RCC 7860 (cell line): ENCODE data around the gene INSYN2B.
A peak's percentile ranks its signal among the peaks of the same experiment; 100 is the strongest.

Experiments
- DNase-seq: peaks from one replicate; pipeline ENCODE4 v3.0.0-alpha.2; 2015; ENCODE audit warnings: low spot score
- FAIRE-seq: peaks from 2 replicates; lab custom pipeline; 2012; peaks lifted over from hg19 to GRCh38; lab: Jason Lieb, UNC

Gene INSYN2B

DNA sequence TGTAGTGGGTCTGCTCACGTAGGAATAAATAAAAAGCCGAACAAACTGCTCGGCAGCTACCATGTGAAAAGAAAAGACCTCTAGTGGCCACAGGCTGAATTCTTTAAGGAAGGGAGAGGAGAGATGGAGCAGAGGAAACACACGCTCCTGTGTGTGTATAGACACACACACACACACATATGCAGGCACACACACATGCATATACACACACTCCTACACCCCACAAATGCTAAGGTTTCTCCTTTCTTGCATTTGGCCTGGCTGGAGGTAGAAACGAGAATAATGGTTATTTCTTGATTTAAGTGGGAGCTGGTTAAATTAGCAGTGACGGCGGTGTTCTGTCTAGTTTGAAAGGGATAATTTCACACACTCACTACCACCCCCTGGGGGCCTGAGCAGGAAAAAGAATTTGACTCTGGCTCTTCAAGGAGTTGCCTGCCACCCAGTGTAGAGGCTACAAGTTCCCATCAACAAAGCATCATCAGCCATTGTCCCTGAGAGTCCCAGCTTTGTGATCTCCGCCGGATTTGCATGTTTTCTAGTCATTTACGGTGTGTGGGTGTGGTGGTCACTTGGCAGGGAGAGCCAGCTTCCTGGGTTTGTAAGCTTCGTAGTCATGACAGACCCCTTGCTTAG lies at the start of gene INSYN2B:
TSS of gene INSYN2B (minus strand) at position 78 of the 636 bp plus-strand sequence. CDS start 96,597 bp downstream, outside the sequence.
- DNase-seq (peak; percentile 80), FAIRE-seq (peak; percentile 43)

DNA sequence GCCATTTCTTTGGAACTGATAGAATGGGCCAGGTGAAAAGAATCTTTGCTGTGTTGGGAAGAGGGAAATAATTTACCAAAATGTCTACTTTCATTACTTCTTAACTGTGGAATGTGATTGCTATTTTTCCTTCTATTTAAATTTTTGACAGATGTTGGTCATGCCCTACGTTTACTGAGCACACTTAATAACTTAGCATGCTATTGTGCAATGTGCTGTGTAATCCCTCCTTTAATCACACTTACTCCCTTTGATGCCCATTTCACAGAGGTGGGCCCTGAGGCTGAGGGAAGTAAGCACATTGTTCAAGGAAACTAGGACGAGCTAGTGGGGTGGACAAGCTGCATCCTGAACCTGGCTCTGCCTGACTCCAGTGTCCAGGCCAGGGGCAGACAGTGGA lies 47.8 kb upstream of the INSYN2B start:
- FAIRE-seq: no peak

DNA sequence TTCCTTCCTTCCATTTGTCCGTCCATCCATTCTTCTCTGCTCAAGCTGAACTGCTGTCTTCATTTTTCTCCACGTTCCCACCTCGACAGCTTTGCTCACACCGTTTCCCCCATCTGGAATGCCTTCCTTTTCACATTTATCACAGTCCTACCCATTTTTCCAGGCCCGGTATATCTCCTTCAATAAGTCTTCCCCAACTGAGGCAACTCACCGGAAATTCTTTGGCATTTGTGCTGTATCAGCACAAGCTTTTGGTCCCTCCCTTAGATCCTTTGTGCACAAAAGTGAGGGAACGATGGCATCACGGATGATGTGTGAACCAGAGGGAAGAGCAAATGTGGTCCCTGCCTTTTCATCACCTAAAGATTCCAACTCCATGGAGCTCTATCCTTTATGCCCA lies 45.6 kb upstream of the INSYN2B start:
- FAIRE-seq (no peak), DNase-seq (no peak)

More for the DNA sequence above, 47.8 kb upstream of the INSYN2B start:
- no peak for DNase-seq

DNA sequence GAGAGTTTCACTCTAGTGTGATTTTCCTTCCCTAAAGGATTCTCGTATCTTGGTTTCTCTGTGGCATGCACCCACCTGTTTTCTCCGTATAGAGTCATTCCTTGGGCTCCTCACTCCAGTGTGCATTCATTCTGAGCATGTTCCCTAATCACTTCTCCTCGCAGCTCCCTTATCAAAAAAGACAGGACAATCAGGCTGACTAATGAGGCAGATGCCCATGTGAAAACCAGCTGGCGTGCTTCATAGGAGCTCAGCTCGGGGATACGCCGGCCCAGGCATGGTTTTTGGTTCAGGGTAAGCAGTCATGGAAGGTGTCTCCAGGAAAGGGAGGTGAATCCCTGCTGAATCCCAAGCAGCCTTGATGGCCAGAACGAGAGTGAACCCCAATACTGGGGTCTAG lies 41.2 kb upstream of the INSYN2B start:
- DNase-seq: no peak
- no peak for FAIRE-seq

DNA sequence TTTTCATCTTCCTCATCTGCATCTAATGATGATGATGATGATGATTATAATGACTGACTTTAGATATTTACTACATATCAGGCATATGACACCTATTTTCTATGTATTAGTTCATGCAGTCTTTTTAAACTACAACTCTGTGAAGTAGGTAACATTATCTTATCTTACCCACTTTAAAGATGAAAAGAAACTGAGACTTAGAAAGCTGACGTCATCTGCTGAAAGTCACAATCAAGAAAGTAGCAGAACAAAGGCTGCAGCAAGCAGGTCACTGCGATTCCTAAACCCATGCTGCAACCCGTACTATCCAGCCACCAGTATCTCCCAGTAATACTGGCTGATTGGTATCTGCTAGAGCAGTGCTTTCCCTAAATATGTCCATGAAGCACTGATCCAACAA lies 40.1 kb upstream of the INSYN2B start:
- DNase-seq (no peak), FAIRE-seq (no peak)

DNA sequence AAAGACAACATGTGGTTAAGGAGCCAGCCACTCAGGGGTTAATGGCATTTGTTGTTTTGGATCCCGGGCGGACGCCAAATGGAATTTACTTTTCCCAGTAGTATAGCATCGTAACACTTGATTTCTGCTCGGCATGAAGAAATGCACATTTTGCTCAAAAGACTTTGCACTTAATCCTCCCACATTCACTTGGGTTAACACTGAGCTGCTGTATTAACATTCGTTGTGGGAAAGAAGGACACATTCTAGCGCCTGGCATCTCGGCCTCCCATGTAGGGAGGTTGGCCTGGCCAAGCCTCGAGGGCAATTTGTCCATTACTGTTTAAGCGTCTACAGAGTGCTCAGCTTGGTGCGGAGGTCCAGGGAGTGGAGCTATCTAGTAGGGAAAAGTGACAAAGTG lies 32.3 kb upstream of the INSYN2B start:
- FAIRE-seq (no peak), DNase-seq (no peak)

DNA sequence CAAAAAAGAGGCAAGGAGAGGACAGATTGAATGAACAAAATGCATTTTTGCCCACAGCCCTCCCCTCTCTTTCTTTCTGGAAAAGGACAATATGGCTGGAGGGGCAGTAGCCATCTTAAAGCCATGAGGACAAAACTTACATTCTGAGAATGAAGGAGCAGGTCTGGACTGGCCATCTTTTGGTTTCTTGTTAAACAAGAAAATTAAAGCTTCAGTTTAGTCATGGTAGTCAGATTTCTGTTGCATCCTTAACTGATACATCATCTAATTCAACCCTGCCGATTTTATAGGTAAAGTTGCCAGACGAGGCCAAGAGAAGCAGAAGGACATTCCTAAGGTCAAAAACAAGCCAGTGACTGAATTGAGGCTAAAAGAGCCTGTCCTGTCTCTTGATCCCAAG lies 31.5 kb upstream of the INSYN2B start:
- no peak for FAIRE-seq
- DNase-seq: no peak

DNA sequence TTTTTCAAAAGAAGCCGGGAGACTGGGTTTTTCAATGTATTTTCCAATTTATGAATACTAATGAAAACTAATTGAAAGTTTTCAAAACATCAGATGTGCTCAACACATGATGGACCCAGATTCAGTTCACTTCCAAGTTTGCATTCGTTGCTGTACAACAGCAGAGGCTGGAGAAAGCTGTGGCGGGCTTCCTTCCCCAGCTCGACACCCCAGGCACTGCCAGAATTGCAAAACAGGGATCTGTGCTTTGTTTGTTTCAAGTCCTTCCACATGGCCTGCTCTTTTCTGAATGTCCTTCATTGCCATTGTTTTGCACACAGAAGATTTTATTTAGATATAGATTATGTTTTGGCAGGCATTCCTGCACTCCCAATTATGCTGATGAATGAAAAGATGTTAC lies 30.3 kb upstream of the INSYN2B start:
- DNase-seq (no peak), FAIRE-seq (no peak)

DNA sequence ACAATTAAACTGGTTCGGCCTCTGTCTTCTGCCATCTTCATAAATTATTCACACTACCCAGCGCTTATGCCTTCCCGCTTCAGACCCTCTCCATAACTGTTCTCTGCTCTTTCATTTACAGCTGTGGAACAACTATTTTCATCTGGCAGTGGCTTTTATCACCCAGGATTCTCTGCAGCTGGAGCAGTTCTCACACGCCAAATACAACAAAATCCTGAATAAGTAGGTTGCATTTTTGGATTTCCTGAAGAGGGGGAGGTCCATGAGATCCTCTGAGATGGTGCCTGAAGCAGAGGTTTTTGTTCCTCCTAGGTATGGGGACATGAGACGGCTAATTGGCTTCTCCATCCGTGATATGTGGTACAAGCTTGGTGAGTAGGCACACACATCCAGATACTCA lies 28.1 kb upstream of the INSYN2B start:
- no peak for FAIRE-seq
- DNase-seq: no peak

DNA sequence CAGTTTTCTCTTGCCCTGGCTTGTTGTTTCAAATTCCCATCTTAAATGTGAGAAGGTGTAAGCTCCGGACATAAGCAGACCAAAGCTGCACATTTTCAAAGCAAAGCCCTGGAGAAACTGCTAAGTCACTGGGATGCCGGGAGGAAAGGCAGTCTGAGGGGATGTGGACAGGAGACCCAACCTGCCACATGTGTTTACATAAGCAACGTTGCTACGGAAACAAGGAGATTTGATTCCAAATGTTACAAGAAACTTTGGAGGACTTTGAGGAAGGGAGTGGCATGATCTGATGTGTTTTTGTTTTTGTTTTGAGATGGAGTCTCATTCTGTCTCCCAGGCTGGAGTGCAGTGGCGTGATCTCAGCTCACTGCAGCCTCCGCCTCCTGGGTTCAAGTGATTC lies 25.7 kb upstream of the INSYN2B start:
- no peak for FAIRE-seq
- DNase-seq: no peak

DNA sequence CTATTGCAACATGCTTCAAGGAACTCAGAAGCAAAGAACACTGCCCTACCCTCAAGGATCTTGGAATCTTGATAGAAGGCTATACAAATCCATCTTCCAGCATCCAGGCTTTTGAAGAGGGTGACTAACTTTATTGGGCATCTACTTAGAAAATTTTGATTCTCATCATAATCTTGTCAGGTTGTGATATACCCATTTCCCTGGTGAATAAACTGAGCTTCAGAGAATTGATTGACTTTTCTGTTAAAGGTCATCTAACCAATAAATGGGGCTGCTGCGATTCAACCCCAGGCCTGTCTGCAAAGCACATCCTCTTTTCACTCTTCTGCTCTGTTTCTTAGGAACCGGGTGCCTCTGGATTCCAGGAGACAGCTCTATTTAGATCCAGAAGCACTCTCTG lies 19.9 kb upstream of the INSYN2B start:
- DNase-seq (no peak), FAIRE-seq (no peak)

DNA sequence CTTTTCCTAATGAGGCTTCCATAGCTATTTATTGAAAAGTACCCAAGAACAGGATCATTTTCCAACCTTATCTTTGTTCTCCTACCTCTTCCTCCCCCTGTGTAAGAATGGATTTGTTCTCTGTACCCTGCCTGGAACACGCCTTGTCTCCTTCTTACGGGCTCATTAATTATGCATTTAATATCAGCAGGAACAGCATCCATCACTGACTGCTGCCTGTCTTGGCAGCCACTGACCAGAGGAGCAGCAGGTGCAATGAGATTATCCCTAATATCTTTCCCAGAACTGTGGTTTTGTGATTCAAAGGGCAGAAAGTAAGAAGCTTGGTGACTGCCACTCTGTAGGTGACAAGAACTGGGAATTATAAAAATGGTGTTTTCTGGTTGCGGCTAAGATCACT lies 19.3 kb upstream of the INSYN2B start:
- no peak for DNase-seq
- no peak for FAIRE-seq

DNA sequence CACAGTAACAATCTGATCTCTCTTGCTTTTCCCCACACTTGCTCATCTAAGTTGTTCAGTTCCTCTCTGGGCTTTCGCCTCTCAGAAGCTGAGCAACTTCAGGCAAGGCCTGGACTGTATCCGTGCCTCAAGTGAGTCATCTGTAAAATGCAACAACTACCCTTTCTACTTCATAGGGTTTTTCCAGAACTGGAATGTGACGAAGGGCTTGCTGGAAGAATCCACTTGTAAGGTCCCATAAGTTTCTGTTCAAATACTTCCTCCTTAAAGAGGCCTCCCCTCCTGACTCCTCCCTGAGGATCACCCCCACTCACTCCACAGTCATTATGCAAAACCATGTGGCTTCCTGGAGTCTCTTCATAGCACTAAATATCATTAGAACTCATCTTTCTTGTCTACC lies 17.5 kb upstream of the INSYN2B start:
- FAIRE-seq: no peak
- no peak for DNase-seq

DNA sequence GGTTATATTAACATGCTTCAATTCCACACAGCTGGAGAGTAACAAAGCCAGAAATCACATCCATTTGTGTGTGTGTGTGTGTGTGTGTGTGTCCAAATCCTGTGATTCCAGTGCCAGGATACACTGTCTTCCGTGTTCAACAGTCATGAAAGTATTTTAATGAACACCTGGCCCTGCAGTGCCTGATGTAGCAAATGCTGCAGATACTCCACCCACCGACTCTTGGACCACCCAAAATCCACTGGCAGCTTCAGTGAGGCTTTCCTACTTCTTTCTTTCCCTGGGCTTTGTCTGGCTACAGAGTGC lies 13.1 kb upstream of the INSYN2B start:
- no peak for DNase-seq
- no peak for FAIRE-seq

DNA sequence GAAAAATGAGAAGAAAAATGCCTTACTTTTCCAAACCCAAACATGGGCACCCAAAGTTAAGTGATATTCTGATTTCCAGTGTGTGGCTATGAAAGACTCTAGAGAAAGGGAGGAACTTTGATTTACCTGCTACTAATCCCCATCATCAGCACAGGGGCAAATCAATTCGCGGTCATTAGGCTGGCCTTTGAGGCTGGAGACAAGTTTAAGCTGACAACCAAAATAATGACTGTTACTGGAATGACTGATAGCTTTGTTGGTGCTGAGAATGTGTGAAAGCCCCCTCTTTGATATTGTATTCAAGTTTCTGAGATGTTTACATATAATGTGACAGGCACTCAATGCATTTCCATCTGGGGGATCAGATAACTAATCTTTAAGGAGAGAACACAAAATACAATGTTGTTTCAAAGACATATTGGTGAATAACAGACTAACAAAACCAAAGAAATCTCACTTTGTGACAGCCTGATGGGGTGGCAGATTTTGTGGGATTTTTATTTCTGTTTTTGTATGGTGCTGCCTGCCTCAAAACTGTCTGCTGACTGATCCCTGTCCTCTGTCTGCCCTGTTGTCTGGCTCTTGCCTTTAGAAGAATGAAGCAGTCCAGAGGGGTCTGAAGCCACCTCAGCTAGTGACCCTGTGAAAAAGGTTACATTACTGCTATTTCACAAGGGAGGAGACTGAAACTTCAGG lies 12.6 kb upstream of the INSYN2B start:
- FAIRE-seq: no peak
- no peak for DNase-seq

DNA sequence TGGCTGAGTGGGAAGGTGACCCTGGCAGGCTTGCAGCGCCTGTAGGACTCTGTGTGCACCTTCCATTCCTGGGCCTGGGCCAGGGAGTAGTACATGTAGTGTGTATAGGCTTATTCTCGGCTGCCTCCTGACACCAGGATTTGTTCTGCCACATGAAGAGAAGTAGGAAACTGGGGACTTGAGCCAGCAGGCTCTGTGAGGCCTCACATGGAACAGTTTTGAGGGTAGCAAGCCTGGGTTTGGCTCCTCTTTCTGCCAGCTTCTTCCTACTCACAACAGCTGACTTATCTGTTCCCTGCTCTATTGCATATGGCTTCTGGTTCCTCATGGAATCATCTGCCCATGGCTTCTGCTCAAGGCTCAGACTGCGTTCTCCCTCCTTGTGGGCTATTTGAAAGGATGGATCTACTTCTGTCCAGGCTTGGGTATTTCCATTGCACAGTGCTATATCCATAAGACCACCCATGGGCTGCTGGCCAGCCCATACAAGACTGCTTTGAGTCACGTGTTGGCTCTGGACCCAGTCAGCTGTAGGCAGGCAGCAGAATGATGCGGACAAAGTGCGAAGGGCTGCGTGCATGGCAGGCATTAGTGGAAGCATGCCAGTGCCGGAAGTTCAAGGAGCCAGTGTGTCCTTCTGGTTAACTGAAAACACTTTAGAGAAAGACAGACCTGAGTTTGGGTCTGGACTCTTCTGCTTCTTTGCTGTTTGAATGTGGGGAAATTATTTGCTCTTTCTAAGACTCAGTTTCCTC lies 11.0 kb upstream of the INSYN2B start:
- DNase-seq (no peak), FAIRE-seq (no peak)

DNA sequence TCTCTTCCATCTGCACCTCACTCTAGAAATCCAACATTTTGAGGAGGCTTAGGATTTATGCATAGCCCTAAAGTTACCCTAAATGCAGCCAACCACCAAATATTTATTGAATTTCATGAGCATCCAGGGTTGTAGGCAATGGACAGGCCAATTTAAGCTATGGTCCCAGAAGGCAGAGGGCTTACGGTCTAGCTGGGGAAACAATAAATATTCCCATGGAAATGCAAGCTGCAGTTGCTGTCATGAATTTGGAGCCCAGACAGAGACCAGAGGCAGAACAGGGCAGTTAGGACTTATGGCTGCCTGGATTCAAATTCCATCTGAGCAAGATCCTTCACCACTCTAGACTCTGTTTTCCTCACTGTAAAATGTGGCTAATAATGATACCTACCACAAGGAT lies 9.1 kb upstream of the INSYN2B start:
- DNase-seq: no peak
- no peak for FAIRE-seq

DNA sequence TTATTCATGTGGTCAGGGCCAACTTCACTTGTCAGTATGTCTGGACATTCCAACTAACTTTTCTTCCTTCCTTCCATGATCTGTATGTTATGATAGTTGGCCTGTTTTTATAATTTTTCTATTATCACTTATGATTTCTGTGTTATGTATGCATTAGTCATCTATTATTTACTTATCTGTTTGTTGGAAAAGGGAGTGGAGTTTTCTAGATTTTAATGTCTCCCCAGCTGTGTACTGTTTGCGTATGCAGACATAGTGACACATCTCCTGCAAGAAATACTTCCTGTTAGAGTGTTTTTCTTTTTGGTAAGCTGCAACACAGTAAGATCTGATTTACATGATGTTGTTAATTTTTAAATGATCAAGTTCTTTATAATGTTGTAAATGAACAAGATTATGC lies 8.7 kb upstream of the INSYN2B start:
- FAIRE-seq (no peak), DNase-seq (no peak)

DNA sequence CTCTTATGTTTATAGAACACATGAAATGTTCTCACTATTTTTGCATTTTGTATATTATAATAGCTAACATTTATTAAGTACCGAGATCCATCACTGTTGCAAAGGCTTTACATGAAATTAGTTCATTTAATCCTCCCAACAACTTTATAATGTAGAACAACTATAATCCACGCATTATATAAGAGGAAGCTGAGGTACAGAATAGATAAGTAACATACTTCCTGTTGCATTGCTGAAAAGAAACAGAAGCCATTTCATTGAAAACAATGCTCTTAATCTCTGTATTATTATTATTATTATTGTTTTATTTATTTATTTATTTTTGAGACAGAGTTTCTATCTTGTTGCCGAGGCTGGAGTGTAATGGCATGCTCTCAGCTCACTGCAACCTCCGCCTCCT lies 7.9 kb upstream of the INSYN2B start:
- DNase-seq: no peak
- FAIRE-seq: no peak

DNA sequence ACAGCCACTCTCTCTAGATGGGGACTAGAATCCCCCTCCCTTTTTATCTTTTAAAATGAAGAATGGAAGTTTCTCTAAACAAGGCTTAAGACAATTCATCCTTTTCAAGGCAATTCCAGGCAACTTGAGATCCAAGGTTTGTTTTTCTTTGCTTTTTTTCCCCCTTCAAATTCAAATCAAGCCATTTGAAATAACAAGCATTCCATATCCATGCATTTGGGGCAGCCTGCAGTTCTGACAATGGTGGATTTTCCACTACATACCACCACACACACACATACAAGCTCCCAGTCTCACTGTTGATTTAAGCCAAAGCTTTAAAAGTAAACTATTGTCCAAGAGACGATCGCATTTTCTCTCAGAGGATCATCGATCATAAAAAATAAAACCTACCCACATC lies 424 bp downstream of the INSYN2B start:
- DNase-seq: no peak

DNA sequence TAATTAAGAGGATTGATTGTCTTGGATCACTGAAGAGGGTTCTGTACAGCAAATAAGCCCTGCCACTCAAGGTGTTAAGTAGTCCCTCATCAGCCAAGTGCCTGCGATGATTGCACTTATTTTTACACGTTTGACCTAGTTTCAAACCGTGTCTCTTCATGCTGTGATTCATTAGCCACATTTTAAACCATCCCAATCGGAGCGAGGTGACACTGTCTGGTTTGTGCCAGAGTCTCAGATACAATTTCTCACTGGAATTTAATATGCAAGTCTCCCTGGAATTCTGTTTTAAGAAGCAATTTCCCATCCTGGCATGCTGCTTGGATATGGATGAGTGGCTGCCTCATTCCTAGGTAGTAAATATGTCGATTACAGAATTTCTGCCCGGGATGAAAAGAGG lies 1.6 kb downstream of the INSYN2B start:
- peak; percentile 63 for DNase-seq
- peak; percentile 73 for FAIRE-seq

More for the DNA sequence above, 424 bp downstream of the INSYN2B start:
- FAIRE-seq: no peak

DNA sequence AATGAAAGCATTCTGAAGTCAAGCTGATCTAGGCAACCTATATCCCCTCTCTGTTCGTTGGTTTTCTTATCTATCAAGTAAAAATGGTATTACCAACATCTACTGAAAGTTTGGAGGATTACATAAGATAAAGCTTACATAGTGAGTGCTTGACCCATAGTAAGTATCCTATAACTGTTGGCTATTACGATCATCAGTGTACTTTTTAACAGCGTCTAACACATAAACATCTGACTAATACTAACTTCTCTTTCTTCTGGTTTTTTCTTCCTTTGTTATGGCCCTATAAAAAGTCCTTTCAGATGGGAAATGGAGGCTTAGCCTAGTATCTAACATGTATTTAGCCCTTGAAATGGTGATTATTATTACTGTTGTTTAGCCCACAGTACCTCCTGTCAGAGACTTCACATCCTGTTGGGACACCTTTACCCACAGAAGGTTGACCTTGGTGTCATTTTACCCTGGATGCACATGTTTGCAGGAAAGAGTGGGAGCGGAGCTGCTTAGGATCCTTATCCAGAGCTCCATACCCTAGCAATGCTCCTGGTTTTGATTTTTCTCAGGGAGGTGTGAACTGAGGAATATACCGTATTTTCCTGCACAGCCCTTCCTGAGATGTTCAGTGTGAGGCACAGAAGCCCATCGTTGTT lies 6.0 kb downstream of the INSYN2B start:
- DNase-seq (no peak), FAIRE-seq (no peak)
